GM21390 (cell line): Measurements from ENCODE around the gene RALGAPB.
"Not testable (repeated sequence)": the region's sequence is repeated elsewhere in the genome, so short reads cannot be mapped to it uniquely, and the experiment has no call there.

ENCODE experiments used
- ATAC-seq: cut with Tn5 transposase; IDR thresholded peaks from one replicate; pipeline ENCODE4 v1.9.1; 2021; ENCODE audit not compliant: unreplicated experiment

Gene RALGAPB

DNA sequence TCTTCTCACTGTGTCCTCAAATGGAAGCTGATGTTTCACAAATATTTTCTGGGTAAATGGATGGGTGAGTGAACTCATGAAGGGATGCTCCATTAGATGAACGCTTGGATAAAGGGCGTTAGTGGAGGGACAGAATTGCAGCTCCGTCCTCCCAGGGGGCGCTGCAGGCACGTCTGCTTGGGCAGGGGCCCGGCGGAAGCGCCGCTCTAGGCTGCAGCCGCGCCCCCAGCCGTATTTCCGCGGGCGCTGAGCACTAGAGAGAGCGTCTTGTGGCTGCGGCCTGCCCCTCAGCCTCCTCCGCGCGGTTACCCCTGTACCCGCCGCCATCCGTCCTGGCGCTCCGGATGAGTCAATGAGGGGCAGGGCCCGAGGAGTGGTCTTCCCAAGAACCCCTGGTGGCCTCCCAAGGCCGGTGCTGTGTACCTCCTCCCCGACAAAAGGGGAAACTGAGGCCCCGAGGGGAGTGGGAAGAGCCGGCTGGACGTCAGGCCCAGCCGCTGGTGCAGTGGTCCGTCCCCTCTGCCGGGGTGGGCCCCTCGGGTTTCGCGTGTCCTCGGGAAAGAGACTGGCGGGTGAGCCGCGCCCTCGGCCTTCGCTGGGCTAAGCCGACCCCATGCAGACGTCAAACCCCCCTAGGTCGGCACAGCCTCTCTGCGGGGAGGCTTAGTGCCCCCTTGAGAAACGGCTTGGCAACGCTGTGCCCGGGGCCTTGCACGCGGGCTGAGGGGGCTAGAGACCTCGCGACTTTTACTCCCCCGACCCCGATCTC is 26.0 kb upstream of the RALGAPB start:
- peak; percentile 80 for ATAC-seq

DNA sequence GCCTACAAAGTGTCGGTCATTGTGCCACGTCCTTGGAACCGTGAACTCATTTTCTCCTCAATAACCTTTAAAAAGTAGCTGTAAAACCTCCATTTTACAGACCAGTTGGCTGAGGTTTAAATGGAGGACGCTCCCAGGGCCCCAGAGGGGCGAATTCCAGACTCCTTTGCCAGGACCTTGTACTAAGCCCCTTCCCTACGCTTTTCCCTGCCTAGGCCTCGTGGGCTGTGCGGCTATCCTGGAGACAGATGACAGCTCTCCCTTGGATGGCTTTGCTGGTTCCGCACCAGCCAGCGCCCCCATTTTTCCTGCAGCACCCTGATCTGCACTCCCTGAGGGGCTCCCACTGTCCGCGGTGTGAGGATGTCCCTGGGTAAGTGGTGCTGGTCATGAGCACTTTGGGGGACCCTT is 25.4 kb upstream of the RALGAPB start:
- ATAC-seq: no peak

GRCh38 chr20:38447931-38448675 is 24.5 kb upstream of the RALGAPB start:
- ATAC-seq: no peak

- no peak for ATAC-seq
These were observed 23.6 kb upstream of the RALGAPB start for GRCh38 chr20:38449046-38449445.

GRCh38 chr20:38450412-38450975 is 22.1 kb upstream of the RALGAPB start:
- ATAC-seq: no peak

- ATAC-seq: no peak
These were observed 19.6 kb upstream of the RALGAPB start for GRCh38 chr20:38452880-38453624.

DNA sequence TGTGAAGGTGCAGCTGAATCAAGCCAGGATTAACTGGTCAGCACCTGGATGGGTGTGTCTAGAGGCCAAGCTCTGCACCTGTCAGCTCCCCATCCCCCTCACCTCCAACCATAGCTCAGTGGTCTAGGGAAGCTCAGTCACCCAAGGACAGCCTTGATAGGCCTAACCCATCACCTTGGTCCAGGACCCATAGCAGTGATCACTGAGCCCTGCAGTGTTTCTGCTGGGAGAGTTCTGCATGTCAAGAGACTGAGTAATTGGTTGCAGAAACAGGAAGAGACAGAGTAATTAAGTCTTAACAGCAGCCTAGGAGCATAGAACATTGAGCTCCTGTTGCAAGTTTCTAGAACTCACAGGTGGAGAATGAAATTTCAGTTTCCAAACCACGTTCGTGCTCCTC is 18.7 kb upstream of the RALGAPB start:
- peak; percentile 83 for ATAC-seq

DNA sequence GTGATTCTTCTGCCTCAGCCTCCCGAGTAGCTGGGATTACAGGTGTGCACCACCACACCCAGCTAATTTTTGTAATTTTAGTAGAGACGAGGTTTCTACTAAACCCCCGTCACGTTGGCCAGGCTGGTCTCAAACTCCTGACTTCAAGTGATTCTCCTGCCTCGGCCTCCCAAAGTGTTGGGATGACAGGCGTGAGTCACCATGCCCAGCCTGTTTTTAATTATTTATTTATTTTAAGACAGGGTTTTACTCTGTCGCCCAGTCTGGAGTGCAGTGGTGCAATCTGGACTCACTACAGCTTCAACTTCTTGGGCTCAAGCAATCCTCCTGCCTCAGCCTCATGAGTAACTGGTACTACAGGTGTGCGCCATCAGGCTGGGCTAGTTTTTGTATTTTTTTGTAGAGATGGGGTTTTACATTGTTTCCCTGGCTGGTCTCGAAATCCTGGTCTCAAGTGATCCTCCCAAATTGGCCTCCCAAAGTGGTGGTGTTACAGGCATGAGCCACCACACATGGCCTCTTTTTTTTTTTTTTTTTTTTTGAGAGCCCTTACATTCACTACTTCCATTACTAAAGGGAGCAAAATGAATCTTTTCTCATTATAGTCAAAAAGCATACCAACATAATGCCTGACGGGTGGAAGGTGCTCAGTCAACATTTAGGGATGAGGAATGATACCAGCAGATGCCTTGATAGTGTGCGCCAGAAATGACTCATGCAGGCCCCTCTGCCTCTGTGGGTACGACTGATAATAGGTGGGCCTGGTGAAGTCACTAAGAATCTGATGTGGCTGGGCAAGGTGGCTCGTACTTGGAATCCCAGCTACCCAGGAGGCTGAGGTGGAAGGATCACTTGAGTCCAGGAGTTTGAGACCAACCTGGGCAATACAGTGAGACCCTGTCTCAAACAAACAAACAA is 17.8 kb upstream of the RALGAPB start:
- ATAC-seq: no peak

GRCh38 chr20:38458314-38458713 is 14.3 kb upstream of the RALGAPB start:
- no peak for ATAC-seq

DNA sequence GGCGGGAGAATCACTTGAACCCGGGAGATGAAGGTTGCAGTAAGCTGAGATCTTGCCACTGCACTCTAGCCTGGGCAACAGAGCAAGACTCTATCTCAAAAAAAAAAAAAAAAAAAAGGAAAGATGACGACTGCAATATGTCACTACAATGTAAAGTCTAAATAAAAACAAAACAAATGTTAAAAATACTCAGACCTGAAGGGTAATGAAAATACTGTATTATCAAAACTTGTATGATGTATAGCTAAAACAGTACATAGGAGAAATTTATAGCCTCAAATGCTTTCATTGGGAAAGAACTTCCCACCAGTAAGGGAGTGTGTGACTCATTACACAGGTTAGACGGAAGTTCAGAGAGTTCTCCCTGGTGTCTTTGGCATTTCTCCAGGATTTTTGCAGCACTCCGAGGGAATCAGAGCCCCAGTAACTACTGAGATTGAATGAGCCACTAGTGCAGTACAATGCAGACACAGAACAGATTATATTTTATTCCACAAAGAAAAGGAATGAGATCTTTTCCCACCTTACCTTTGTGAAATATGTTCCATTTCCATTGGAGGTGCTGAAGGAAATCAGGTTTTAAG is 12.5 kb upstream of the RALGAPB start:
- ATAC-seq: no peak

DNA sequence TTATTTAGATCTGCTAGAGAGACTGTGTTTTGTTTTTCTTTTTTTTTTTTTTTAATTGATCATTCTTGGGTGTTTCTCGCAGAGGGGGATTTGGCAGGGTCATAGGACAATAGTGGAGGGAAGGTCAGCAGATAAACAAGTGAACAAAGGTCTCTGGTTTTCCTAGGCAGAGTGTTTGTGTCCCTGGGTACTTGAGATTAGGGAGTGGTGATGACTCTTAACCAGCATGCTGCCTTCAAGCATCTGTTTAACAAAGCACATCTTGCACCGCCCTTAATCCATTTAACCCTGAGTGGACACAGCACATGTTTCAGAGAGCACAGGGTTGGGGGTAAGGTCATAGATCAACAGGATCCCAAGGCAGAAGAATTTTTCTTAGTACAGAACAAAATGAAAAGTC is 12.0 kb upstream of the RALGAPB start:
- not testable (repeated sequence) for ATAC-seq

DNA sequence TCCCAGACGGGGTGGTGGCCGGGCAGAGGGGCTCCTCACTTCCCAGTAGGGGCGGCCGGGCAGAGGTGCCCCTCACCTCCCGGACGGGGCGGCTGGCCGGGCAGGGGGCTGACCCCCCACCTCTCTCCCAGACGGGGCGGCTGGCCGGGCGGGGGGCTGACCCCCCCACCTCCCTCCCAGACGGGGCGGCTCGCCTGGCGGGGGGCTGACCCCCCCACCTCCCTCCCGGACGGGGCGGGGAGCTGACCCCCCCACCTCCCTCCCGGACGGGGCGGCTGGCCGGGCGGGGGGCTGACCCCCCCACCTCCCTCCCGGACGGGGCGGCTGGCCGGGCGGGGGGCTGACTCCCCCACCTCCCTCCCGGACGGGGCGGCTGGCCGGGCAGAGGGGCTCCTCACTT is 11.5 kb upstream of the RALGAPB start:
- ATAC-seq: not testable (repeated sequence)

- ATAC-seq: not testable (repeated sequence)
These were observed 11.1 kb upstream of the RALGAPB start for GRCh38 chr20:38461569-38461968.

- ATAC-seq: no peak
These were observed 6.5 kb upstream of the RALGAPB start for GRCh38 chr20:38466171-38466570.

GRCh38 chr20:38466983-38467382 is 5.7 kb upstream of the RALGAPB start:
- ATAC-seq: no peak

DNA sequence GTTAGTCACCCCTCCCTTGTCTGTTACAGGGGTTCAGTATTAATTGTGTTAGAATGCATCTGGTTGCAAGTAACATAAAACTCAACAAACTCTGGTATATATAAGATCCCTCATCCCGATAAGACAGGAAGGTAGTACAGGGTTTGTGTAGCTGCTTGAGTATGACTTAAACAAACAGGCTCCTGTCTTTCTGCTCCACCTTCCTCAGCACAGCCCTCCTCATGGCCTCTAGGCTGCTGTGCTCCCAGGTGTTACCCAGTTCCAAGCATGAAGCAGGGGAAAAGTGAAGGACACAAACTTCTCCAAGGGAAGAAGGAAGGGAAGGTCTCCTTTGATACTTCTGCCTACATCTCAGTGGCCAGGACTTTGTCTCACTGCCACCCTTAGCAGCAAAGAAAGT is 1.4 kb upstream of the RALGAPB start:
- no peak for ATAC-seq

DNA sequence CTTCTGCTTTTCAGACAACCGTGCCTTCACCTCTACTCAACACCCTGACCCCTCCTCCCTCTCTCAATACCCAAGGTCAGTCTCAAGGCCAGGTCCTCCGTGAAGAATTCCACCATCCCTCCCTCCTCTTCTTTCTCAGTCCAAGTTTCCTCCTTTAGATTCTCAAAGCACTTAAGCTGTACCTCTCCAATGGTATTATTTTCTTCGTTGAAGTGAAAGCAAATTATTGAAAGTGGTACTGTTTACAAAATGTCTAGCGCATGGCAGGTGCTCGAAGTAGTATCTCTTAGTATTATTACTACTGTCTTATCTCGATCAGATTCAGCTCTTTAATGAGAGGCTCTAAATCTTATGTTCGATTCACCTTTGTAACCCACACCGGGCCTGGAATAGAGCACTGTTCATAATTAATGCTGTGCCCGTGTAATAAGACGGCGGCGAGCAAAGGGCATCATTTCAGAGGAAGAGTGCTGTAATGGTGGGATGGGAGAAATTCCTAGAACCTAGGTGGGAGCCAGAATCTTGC is 593 bp upstream of the RALGAPB start:
- ATAC-seq: no peak

GRCh38 chr20:38473367-38473795 is 738 bp downstream of the RALGAPB start:
- no peak for ATAC-seq

- no peak for ATAC-seq
These were observed 5.1 kb downstream of the RALGAPB start for GRCh38 chr20:38477747-38478146.

- ATAC-seq: no peak
These were observed 7.0 kb downstream of the RALGAPB start for GRCh38 chr20:38479596-38479995.
